CD8-positive, alpha-beta memory T cell (primary cell): ENCODE measurements around the gene HSP90AA1. TPM values are rescaled to one million over a fixed set of nuclear protein-coding genes. Genes with fewer than 3 reads are reported as not detected.
A peak's percentile ranks its signal among the peaks of the same experiment; 100 is the strongest.

Experiments used
- CTCF ChIA-PET: fragments of 350-600 bp; sonication (Branson Sonifier 250); formaldehyde crosslinking; loops from one replicate; lab custom pipeline; 2021; ENCODE audit warnings: antibody characterized with exemption; lab: Charles Lee
- POLR2A ChIA-PET: fragments of 350-600 bp; sonication (Branson Sonifier 250); formaldehyde crosslinking; loops from one replicate; lab custom pipeline; 2021; ENCODE audit warnings: antibody characterized with exemption; lab: Charles Lee
- DNase-seq, 5 donors: peaks; one replicate each; pipeline versions ENCODE4 v3.0.0 to v3.0.0-alpha.2; 2020 to 2022; ENCODE audit warnings: mixed read lengths in 1 of 5
- H3K27ac ChIP-seq: one replicate; pipeline ENCODE4 v1.7.0; 2013; ENCODE audit warnings: low read depth, mild to moderate bottlenecking, low read length, moderate library complexity
- H3K27me3 ChIP-seq: 2 replicates; pipeline ENCODE4 v1.7.0; 2013; ENCODE audit warnings: low read length, mild to moderate bottlenecking; ENCODE audit not compliant: insufficient read depth, poor library complexity, severe bottlenecking
- H3K36me3 ChIP-seq: 2 replicates; pipeline ENCODE4 v1.7.0; 2013; ENCODE audit warnings: mild to moderate bottlenecking, low read length, moderate library complexity; ENCODE audit not compliant: insufficient read depth
- H3K4me1 ChIP-seq: 2 replicates; pipeline ENCODE4 v1.7.0; 2013; ENCODE audit warnings: mild to moderate bottlenecking, low read length, moderate library complexity; ENCODE audit not compliant: insufficient read depth
- H3K4me3 ChIP-seq: 2 replicates; pipeline ENCODE4 v1.7.0; 2013; ENCODE audit warnings: mild to moderate bottlenecking, low read length
- H3K9me3 ChIP-seq: 2 replicates; pipeline ENCODE4 v1.7.0; 2013; ENCODE audit warnings: mild to moderate bottlenecking, low read length
- H3K27ac Mint-ChIP-seq, 8 donors: one replicate each; pipeline ENCODE4 v1.8.0; 2020 to 2021; ENCODE audit warnings: mixed read lengths in 8 of 8, mild to moderate bottlenecking in 6 of 8, inconsistent platforms in 3 of 8, moderate library complexity in 3 of 8
- H3K27me3 Mint-ChIP-seq, 2 donors: one replicate each; pipeline ENCODE4 v1.8.0; 2020 to 2021; ENCODE audit warnings: mixed read lengths in 2 of 2, mild to moderate bottlenecking in 1 of 2, moderate library complexity in 1 of 2
- H3K36me3 Mint-ChIP-seq, 3 donors: one replicate each; pipeline ENCODE4 v1.8.0; 2020 to 2021; ENCODE audit warnings: mixed read lengths in 3 of 3, inconsistent platforms in 1 of 3, mild to moderate bottlenecking in 1 of 3
- H3K4me1 Mint-ChIP-seq, 3 donors: one replicate each; pipeline ENCODE4 v1.8.0; 2020 to 2021; ENCODE audit warnings: mixed read lengths in 3 of 3, inconsistent platforms in 1 of 3, mild to moderate bottlenecking in 1 of 3
- H3K4me3 Mint-ChIP-seq, 7 donors: one replicate each; pipeline ENCODE4 v1.8.0; 2020 to 2021; ENCODE audit warnings: mixed read lengths in 7 of 7, mild to moderate bottlenecking in 6 of 7, moderate library complexity in 4 of 7, inconsistent platforms in 2 of 7
- H3K9me3 Mint-ChIP-seq, 5 donors: one replicate each; pipeline ENCODE4 v1.8.0; 2020 to 2022; ENCODE audit warnings: mixed read lengths in 5 of 5, mild to moderate bottlenecking in 3 of 5, moderate library complexity in 2 of 5, inconsistent platforms in 1 of 5
- polyA plus RNA-seq: library from polyadenylated mRNA; unstranded; fragments of 300-500 nt; fragmentation: Illumina TruSeq; gene quantifications from one replicate; pipeline ENCODE4 v1.2.3, GENCODE V29; 2021
- total RNA-seq, 2 experiments: library from RNA; stranded (reverse); gene quantifications; one replicate each; pipeline ENCODE4 v1.2.3, GENCODE V29; 2021

Gene HSP90AA1
- total and polyA plus RNA-seq, 3 experiments from 2014 or later, result 579 to 1,586 (median 1,459) TPM

GRCh38 chr14:102050026-102050405 lies 36.8 kb downstream of the HSP90AA1 start:
- Mint-ChIP-seq H3K9me3 (no peaks in the 10 kb centered on the region), H3K4me1 (peaks cover 0 to under 1% (median 0%) of the 10 kb centered on the region in 3 donors), H3K27me3 (no peaks in the 10 kb centered on the region), H3K27ac (peak overlapping the region in 4 of 8 donors; percentile 31 to 92 (median 59)), H3K4me3 (no peak overlapping the region), H3K36me3 (peaks cover 5 to 70% (median 6%) of the 10 kb centered on the region in 3 donors)
- CTCF ChIA-PET, result interaction anchor here (1.1 to 2.5 kb wide), 3 partner anchors 27 to 90 kb away, joined by 3 to 11 read pairs (median 6); no protein-coding TSS in a partner anchor
- no peak overlapping the region for H3K27ac ChIP-seq
- no peaks in the 10 kb centered on the region for H3K4me1 ChIP-seq
- DNase-seq, result no peak
- H3K36me3 ChIP-seq, result peaks cover 23% of the 10 kb centered on the region
- POLR2A ChIA-PET, result no interaction called here
- H3K27me3 ChIP-seq, result no peaks in the 10 kb centered on the region
- no peaks in the 10 kb centered on the region for H3K9me3 ChIP-seq
- H3K4me3 ChIP-seq, result no peak overlapping the region

GRCh38 chr14:102049258-102050025 lies 37.4 kb downstream of the HSP90AA1 start:
- CTCF ChIA-PET, result interaction anchor here (1.1 to 2.5 kb wide), 3 partner anchors 27 to 89 kb away, joined by 3 to 11 read pairs (median 6); no protein-coding TSS in a partner anchor
- Mint-ChIP-seq H3K4me1 (no peaks in the 10 kb centered on the region), H3K36me3 (peaks cover 5 to 74% (median 6%) of the 10 kb centered on the region in 3 donors), H3K4me3 (no peak overlapping the region), H3K27me3 (no peaks in the 10 kb centered on the region), H3K9me3 (no peaks in the 10 kb centered on the region), H3K27ac (peak overlapping the region in 1 of 8 donors; percentile 41)
- Histone ChIP-seq H3K9me3 (no peaks in the 10 kb centered on the region), H3K4me1 (no peaks in the 10 kb centered on the region), H3K36me3 (peaks cover 27% of the 10 kb centered on the region), H3K27ac (no peak overlapping the region), H3K4me3 (no peak overlapping the region), H3K27me3 (no peaks in the 10 kb centered on the region)
- DNase-seq, result no peak
- POLR2A ChIA-PET, result no interaction called here

GRCh38 chr14:102047808-102048540 lies 38.9 kb downstream of the HSP90AA1 start:
- Histone ChIP-seq H3K4me1 (no peaks in the 10 kb centered on the region), H3K27ac (no peak overlapping the region), H3K9me3 (no peaks in the 10 kb centered on the region), H3K4me3 (no peak overlapping the region), H3K27me3 (no peaks in the 10 kb centered on the region), H3K36me3 (peaks cover 41% of the 10 kb centered on the region)
- Mint-ChIP-seq H3K4me1 (no peaks in the 10 kb centered on the region), H3K27ac (peak overlapping the region in 1 of 8 donors; percentile 65), H3K27me3 (no peaks in the 10 kb centered on the region), H3K9me3 (no peaks in the 10 kb centered on the region), H3K4me3 (no peak overlapping the region), H3K36me3 (peaks cover 6 to 85% (median 9%) of the 10 kb centered on the region in 3 donors)
- CTCF ChIA-PET, result no interaction called here
- no peak for DNase-seq
- POLR2A ChIA-PET, result no interaction called here

- Mint-ChIP-seq H3K4me3 (no peak overlapping the region), H3K9me3 (no peaks in the 10 kb centered on the region), H3K27me3 (no peaks in the 10 kb centered on the region), H3K27ac (peak overlapping the region in 2 of 8 donors; percentile 63), H3K4me1 (no peaks in the 10 kb centered on the region), H3K36me3 (peaks cover 9 to 86% (median 12%) of the 10 kb centered on the region in 3 donors)
- Histone ChIP-seq H3K9me3 (no peaks in the 10 kb centered on the region), H3K36me3 (peaks cover 55% of the 10 kb centered on the region), H3K4me3 (no peak overlapping the region), H3K27me3 (no peaks in the 10 kb centered on the region), H3K4me1 (no peaks in the 10 kb centered on the region), H3K27ac (no peak overlapping the region)
- POLR2A ChIA-PET, result interaction anchor here (0.7 kb wide), 1 partner anchor 102 kb away, joined by 3 read pairs; no protein-coding TSS in a partner anchor
- DNase-seq, result peak in 2 of 5 donors; percentile 9 to 19
- CTCF ChIA-PET, result interaction anchor here (1.1 to 1.9 kb wide), 2 partner anchors 50 to 77 kb away, joined by 4 to 10 read pairs; no protein-coding TSS in a partner anchor
Observed at GRCh38 chr14:102046337-102047278, 40.2 kb downstream of the HSP90AA1 start.

- CTCF ChIA-PET, result no interaction called here
- H3K4me3 ChIP-seq, result no peak overlapping the region
- Mint-ChIP-seq H3K4me3 (no peak overlapping the region), H3K9me3 (no peaks in the 10 kb centered on the region), H3K27me3 (no peaks in the 10 kb centered on the region), H3K36me3 (peaks cover 9 to 90% (median 11%) of the 10 kb centered on the region in 3 donors), H3K27ac (no peak overlapping the region), H3K4me1 (no peaks in the 10 kb centered on the region)
- peaks cover 68% of the 10 kb centered on the region for H3K36me3 ChIP-seq
- POLR2A ChIA-PET, result no interaction called here
- no peaks in the 10 kb centered on the region for H3K9me3 ChIP-seq
- no peak overlapping the region for H3K27ac ChIP-seq
- no peaks in the 10 kb centered on the region for H3K4me1 ChIP-seq
- DNase-seq, result no peak
- no peaks in the 10 kb centered on the region for H3K27me3 ChIP-seq
Observed at GRCh38 chr14:102044566-102044965, 42.3 kb downstream of the HSP90AA1 start.

- H3K27me3 Mint-ChIP-seq, result no peaks in the 10 kb centered on the region
- no peaks in the 10 kb centered on the region for H3K9me3 Mint-ChIP-seq
- Histone ChIP-seq H3K4me1 (no peaks in the 10 kb centered on the region), H3K27me3 (no peaks in the 10 kb centered on the region), H3K27ac (no peak overlapping the region), H3K36me3 (peaks cover 68% of the 10 kb centered on the region), H3K4me3 (no peak overlapping the region), H3K9me3 (no peaks in the 10 kb centered on the region)
- H3K27ac Mint-ChIP-seq, result no peak overlapping the region
- DNase-seq, result no peak
- CTCF ChIA-PET, result interaction anchor here (2.1 kb wide), 1 partner anchor 53 kb away, joined by 8 read pairs; no protein-coding TSS in a partner anchor
- H3K4me1 Mint-ChIP-seq, result no peaks in the 10 kb centered on the region
- no peak overlapping the region for H3K4me3 Mint-ChIP-seq
- POLR2A ChIA-PET, result no interaction called here
- peaks cover 4 to 90% (median 13%) of the 10 kb centered on the region in 3 donors for H3K36me3 Mint-ChIP-seq
Observed at GRCh38 chr14:102043251-102044025, 43.4 kb downstream of the HSP90AA1 start.

GRCh38 chr14:102042699-102043098 lies 44.1 kb downstream of the HSP90AA1 start:
- POLR2A ChIA-PET, result no interaction called here
- Histone ChIP-seq H3K9me3 (no peaks in the 10 kb centered on the region), H3K27me3 (no peaks in the 10 kb centered on the region), H3K36me3 (peaks cover 67% of the 10 kb centered on the region), H3K27ac (no peak overlapping the region), H3K4me3 (no peak overlapping the region), H3K4me1 (no peaks in the 10 kb centered on the region)
- Mint-ChIP-seq H3K36me3 (peaks cover 3 to 89% (median 13%) of the 10 kb centered on the region in 3 donors), H3K4me3 (no peak overlapping the region), H3K9me3 (no peaks in the 10 kb centered on the region), H3K4me1 (no peaks in the 10 kb centered on the region), H3K27me3 (no peaks in the 10 kb centered on the region), H3K27ac (no peak overlapping the region)
- DNase-seq, result no peak
- CTCF ChIA-PET, result interaction anchor here (2.1 kb wide), 1 partner anchor 54 kb away, joined by 8 read pairs; no protein-coding TSS in a partner anchor
